Keratinocyte (primary cell): ENCODE data around the gene IRGQ. TPM values are rescaled to one million over a fixed set of nuclear protein-coding genes. Genes with fewer than 3 reads are reported as not detected.
"Not testable (repeated sequence)": the region's sequence is repeated elsewhere in the genome, so short reads cannot be mapped to it uniquely, and the experiment has no call there.

Experiments used
- DNase-seq: peaks from one replicate; pipeline ENCODE4 v3.0.0-alpha.2; 2011; ENCODE audit warnings: low read depth, missing footprints, low spot score
- FAIRE-seq: peaks from 2 replicates; lab custom pipeline; 2011; peaks lifted over from hg19 to GRCh38; lab: Jason Lieb, UNC
- H2AFZ ChIP-seq: 2 replicates; pipeline ENCODE4 v1.6.0; 2012; ENCODE audit warnings: low read length, control low read depth, inconsistent platforms; ENCODE audit not compliant: control insufficient read depth
- H3K27ac ChIP-seq: 2 replicates; pipeline ENCODE4 v1.5.1; 2011; ENCODE audit warnings: low read length; ENCODE audit not compliant: control insufficient read depth, insufficient read depth
- H3K27me3 ChIP-seq: 3 replicates; pipeline ENCODE4 v1.6.0; 2011; ENCODE audit warnings: low read length; ENCODE audit not compliant: control insufficient read depth, insufficient read depth; ENCODE audit errors: extremely low read depth
- H3K36me3 ChIP-seq, 2 experiments: 2 replicates in 1 of 2; 3 replicates in 1 of 2; pipeline ENCODE4 v1.5.1; 2011; ENCODE audit warnings: low read length in 2 of 2, mild to moderate bottlenecking in 1 of 2; ENCODE audit not compliant: control insufficient read depth in 2 of 2, insufficient read depth in 2 of 2; ENCODE audit errors: extremely low read depth in 1 of 2
- H3K4me1 ChIP-seq: 3 replicates; pipeline ENCODE4 v1.5.1; 2011; ENCODE audit warnings: low read length; ENCODE audit not compliant: control insufficient read depth, insufficient read depth; ENCODE audit errors: extremely low read depth
- H3K4me2 ChIP-seq: 3 replicates; pipeline ENCODE4 v1.6.0; 2011; ENCODE audit warnings: low read depth, low read length; ENCODE audit not compliant: control insufficient read depth, insufficient read depth; ENCODE audit errors: extremely low read depth
- H3K4me3 ChIP-seq, 3 experiments: fragments of 200-600 bp in 1 of 3; sonication (generic) in 1 of 3; 2 replicates in 2 of 3; 3 replicates in 1 of 3; pipeline ENCODE4 v1.5.1; 2011 to 2016; ENCODE audit warnings: low read length in 3 of 3, mild to moderate bottlenecking in 3 of 3, control low read depth in 2 of 3, inconsistent platforms in 1 of 3, low read depth in 1 of 3, mixed read lengths in 1 of 3, mixed run types in 1 of 3, moderate library complexity in 1 of 3; ENCODE audit not compliant: control insufficient read depth in 2 of 3, insufficient read depth in 2 of 3; ENCODE audit errors: extremely low read depth in 1 of 3
- H3K79me2 ChIP-seq: 2 replicates; pipeline ENCODE4 v1.6.0; 2012; ENCODE audit warnings: low read length; ENCODE audit not compliant: control insufficient read depth, insufficient read depth
- H3K9ac ChIP-seq: 3 replicates; pipeline ENCODE4 v1.6.0; 2011; ENCODE audit warnings: low read length; ENCODE audit not compliant: control insufficient read depth, insufficient read depth; ENCODE audit errors: extremely low read depth
- H3K9me1 ChIP-seq: 3 replicates; pipeline ENCODE4 v1.6.0; 2011; ENCODE audit warnings: low read length; ENCODE audit not compliant: control insufficient read depth, insufficient read depth; ENCODE audit errors: extremely low read depth
- H3K9me3 ChIP-seq: 2 replicates; pipeline ENCODE4 v1.5.1; 2012; ENCODE audit warnings: low read depth, low read length; ENCODE audit not compliant: control insufficient read depth
- H4K20me1 ChIP-seq: 3 replicates; pipeline ENCODE4 v1.6.0; 2011; ENCODE audit warnings: low read length; ENCODE audit not compliant: control insufficient read depth, insufficient read depth; ENCODE audit errors: extremely low read depth
- EZH2 ChIP-seq: IDR thresholded peaks from one replicate; pipeline ENCODE4 v1.6.1; 2012; ENCODE audit warnings: inconsistent platforms, mild to moderate bottlenecking, low read length, moderate library complexity
- dilution Hi-C: fragments of 300-500 bp; cut with MboI; formaldehyde crosslinking; loops from one replicate; pipeline ENCODE4 v1.7.0; 2020; ENCODE audit warnings: low sequenced_read_pairs; ENCODE audit not compliant: extremely low pct_ligation_motif_present
- polyA plus RNA-seq, 5 experiments: library from polyadenylated mRNA; depleted of rRNA in 3 of 5; stranded (reverse) in 3 of 5; stranded (forward) in 1 of 5; unstranded in 1 of 5; fragments of >200 nt; gene quantifications; 1 replicate in 1 of 5; 2 replicates in 3 of 5; 3 replicates in 1 of 5; pipeline versions ENCODE4 v1.2.1 to v1.2.3, GENCODE V29; 2011 to 2012; ENCODE audit warnings: missing spikeins in 2 of 5, low read depth in 1 of 5, low replicate concordance in 1 of 5
- TF ChIP-seq, protein P1 (sequence below), 3 experiments: IDR thresholded peaks in 1 of 3; conservative IDR thresholded peaks in 1 of 3; optimal IDR thresholded peaks in 1 of 3; 2 replicates in 2 of 3; 3 replicates in 1 of 3; pipeline versions ENCODE3 to v1.5.1; 2011; ENCODE audit warnings: low read length in 3 of 3, mild to moderate bottlenecking in 3 of 3, moderate library complexity in 2 of 3, control low read depth in 1 of 3, inconsistent platforms in 1 of 3; ENCODE audit not compliant: insufficient read depth in 2 of 3; ENCODE audit errors: extremely low read depth in 1 of 3

IRGQ gene
- polyA plus RNA-seq, 1 donor (not counting 4 experiments of a cell fraction or from before 2014, with no cell fraction given): 12.9 TPM

DNA sequence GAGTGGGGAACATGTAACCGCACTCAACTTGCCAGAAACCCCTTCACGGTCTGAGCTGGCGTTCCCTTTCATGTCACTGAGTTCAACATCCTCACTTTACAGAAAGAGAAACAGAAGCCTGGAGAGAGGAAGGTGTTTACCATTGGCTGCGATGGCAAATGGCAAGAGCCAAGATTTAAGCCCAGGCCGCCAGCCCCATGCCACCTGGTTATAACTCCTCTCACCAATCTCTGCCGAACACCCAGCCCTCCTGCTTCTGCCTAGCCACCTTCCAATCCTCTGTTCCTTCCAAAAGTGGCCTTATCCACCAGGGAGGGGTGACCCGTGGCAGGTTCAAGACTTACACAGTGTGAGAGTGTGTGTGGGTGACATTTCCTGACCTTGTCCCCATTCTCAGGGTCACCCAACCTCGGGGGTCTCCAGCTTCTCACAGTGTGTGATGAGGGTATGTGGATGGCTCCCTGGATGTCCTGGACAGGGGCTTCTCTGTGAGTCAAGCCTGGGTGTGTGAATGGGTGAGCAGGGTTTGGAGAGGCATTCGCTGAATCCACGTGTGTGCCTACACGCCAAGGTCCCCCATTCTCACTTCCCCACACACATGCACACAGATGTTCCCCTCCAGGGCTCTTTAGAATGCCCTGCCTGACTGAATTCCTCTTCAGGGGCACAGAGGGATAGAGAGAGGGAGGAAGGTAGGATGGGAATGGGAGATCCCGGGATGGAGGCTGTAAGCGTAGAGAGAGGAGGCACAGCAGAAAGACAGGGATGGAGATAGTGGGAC, 42.5 kb upstream of the IRGQ start:
- no peak overlapping the region for H3K4me3 ChIP-seq
- FAIRE-seq (no peak), DNase-seq (no peak)
- H3K9me3 ChIP-seq: no peaks in the 10 kb centered on the region
- no peak overlapping the region for H3K27ac ChIP-seq
- H3K4me2 ChIP-seq: peak overlapping the region; percentile 27
- H3K27me3 ChIP-seq: peaks cover 15% of the 10 kb centered on the region
- dilution Hi-C loops: no loop called here
- H2AFZ ChIP-seq: no peak overlapping the region
- no peaks in the 10 kb centered on the region for H3K9me1 ChIP-seq
- TF ChIP-seq, protein P1, sequence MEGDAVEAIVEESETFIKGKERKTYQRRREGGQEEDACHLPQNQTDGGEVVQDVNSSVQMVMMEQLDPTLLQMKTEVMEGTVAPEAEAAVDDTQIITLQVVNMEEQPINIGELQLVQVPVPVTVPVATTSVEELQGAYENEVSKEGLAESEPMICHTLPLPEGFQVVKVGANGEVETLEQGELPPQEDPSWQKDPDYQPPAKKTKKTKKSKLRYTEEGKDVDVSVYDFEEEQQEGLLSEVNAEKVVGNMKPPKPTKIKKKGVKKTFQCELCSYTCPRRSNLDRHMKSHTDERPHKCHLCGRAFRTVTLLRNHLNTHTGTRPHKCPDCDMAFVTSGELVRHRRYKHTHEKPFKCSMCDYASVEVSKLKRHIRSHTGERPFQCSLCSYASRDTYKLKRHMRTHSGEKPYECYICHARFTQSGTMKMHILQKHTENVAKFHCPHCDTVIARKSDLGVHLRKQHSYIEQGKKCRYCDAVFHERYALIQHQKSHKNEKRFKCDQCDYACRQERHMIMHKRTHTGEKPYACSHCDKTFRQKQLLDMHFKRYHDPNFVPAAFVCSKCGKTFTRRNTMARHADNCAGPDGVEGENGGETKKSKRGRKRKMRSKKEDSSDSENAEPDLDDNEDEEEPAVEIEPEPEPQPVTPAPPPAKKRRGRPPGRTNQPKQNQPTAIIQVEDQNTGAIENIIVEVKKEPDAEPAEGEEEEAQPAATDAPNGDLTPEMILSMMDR (optimal IDR thresholded peaks at IDR 0.05 in 1 of 3, IDR thresholded peaks at IDR 0.05 in 1 of 3, conservative IDR thresholded peaks at IDR 0.05 in 1 of 3; ENCODE audit: extremely low read depth in 1 of 3, insufficient read depth in 2 of 3, low read length in 3 of 3): no peak
- no peak for TF ChIP-seq EZH2
- no peaks in the 10 kb centered on the region for H3K36me3 ChIP-seq
- peaks cover 18% of the 10 kb centered on the region for H3K4me1 ChIP-seq
- H4K20me1 ChIP-seq: no peaks in the 10 kb centered on the region
- no peaks in the 10 kb centered on the region for H3K79me2 ChIP-seq
- H3K9ac ChIP-seq: no peak overlapping the region

DNA sequence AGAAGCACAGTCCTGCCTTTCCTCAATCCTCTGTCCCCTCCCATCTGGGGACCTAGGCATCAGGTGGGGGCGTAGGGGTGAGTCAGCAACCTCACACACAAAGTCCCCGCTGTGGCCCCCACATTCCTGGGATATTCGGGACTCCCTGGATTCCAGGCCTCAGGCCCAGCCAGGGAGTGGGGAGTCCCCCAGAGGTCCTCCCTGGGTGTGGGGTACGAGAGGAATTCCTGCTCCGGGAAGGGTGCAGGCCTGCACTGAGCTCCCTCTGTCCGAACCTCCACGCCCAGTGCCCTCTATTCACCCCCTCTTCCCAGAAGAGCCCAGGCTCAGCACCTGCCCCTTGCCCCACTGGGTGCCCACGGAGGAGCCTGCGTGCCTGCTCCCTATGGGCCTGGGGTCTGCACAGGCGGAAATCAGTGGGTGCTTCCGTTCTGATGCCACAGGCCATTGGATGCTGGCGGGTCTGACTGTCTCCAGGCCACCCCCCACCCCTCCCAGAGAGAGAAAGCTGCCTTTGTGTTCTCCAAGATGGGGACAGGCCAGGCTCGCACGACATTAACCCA, 40.3 kb upstream of the IRGQ start:
- H3K79me2 ChIP-seq: no peaks in the 10 kb centered on the region
- H3K9me1 ChIP-seq: no peaks in the 10 kb centered on the region
- H2AFZ ChIP-seq: no peak overlapping the region
- no peak overlapping the region for H3K27ac ChIP-seq
- no peak for TF ChIP-seq EZH2
- TF ChIP-seq, protein P1 (optimal IDR thresholded peaks at IDR 0.05 in 1 of 3, IDR thresholded peaks at IDR 0.05 in 1 of 3, conservative IDR thresholded peaks at IDR 0.05 in 1 of 3; ENCODE audit: extremely low read depth in 1 of 3, insufficient read depth in 2 of 3, low read length in 3 of 3): no peak
- no peaks in the 10 kb centered on the region for H3K9me3 ChIP-seq
- dilution Hi-C loops: no loop called here
- peaks cover 15% of the 10 kb centered on the region for H3K27me3 ChIP-seq
- DNase-seq: no peak
- H4K20me1 ChIP-seq: no peaks in the 10 kb centered on the region
- no peak overlapping the region for H3K4me2 ChIP-seq
- no peak overlapping the region for H3K9ac ChIP-seq
- peaks cover 20% of the 10 kb centered on the region for H3K4me1 ChIP-seq
- no peak overlapping the region for H3K4me3 ChIP-seq
- no peak for FAIRE-seq
- H3K36me3 ChIP-seq: no peaks in the 10 kb centered on the region

DNA sequence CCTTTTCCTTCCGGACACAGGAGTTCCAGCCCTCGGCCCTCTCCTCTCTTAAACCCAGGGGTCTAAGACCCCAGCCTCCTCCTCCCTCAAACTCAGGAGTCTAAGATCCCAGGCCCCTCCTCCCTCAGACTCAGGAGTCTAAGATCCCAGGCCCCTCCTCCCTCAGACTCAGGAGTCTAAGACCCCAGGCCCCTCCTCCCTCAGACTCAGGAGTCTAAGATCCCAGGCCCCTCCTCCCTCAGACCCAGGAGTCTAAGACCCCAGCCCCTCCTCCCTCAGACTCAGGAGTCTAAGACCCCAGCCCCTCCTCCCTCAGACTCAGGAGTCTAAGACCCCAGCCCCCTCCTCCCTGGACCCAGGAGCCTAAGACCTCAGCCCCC, 39.6 kb upstream of the IRGQ start:
- H3K36me3 ChIP-seq, H3K4me3 ChIP-seq, DNase-seq, H3K27ac ChIP-seq, FAIRE-seq, H3K9me1 ChIP-seq, H2AFZ ChIP-seq, dilution Hi-C loops, H3K9me3 ChIP-seq, H3K9ac ChIP-seq, H3K4me2 ChIP-seq, H3K79me2 ChIP-seq, H4K20me1 ChIP-seq: not testable (repeated sequence)
- peaks cover 20% of the 10 kb centered on the region for H3K4me1 ChIP-seq
- peaks cover 15% of the 10 kb centered on the region for H3K27me3 ChIP-seq
